Measurements from ENCODE around the gene TECPR2.

- TF ChIP-seq POLR2AphosphoS5 (IDR thresholded peaks at IDR 0.05; ENCODE audit: low read depth, low read length) (no peak), POLR2A (IDR thresholded peaks at IDR 0.05; ENCODE audit: low read depth, low read length) (no peak), TAF1 (IDR thresholded peaks at IDR 0.05; ENCODE audit: borderline replicate concordance, low read depth, low read length) (no peak)
Observed at GRCh38 chr14:102424520-102424919, 61.8 kb downstream of the TECPR2 start.

Data from GM12892 (cell line).